ENCODE data around the gene KANSL1.
"Not testable (repeated sequence)": the region's sequence is repeated elsewhere in the genome, so short reads cannot be mapped to it uniquely, and the experiment has no call there.

The KANSL1 gene

DNA sequence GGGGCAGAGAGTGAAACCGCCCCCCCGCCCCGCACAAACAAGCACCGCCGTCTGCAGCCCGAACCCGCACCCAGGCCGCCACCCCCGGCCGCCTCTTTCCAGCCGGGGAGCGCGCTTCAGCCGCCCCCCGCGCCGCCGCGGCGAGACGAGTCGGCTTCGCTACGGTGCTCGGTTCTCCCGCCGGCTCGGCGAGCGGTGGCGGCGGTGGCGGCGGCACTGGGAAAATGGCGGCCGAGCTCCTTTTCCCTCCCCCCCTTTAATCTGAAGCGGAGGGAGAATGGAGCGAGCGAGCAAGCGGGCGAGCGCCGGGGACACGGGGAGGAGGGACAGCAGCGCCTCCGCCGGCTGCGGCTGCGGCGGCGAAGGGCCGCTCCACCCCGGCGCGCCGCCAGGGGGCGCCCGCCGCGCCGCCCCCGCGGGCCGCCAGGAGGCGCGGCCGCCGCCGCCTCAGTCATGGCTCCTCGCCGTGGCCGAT is at the start of gene KANSL1:
KANSL1 (minus strand) TSS at position 279 of the 475 bp plus-strand sequence. CDS start 21,286 bp downstream, outside the sequence.
- DNase-seq (ENCODE audit: low read depth in 2 of 2) = peak; percentile 76 to 86

- DNase-seq (ENCODE audit: low read depth in 2 of 2) = not testable (repeated sequence)
Measured at GRCh38 chr17:46231359-46231758, 38.1 kb upstream of the KANSL1 start.

DNA sequence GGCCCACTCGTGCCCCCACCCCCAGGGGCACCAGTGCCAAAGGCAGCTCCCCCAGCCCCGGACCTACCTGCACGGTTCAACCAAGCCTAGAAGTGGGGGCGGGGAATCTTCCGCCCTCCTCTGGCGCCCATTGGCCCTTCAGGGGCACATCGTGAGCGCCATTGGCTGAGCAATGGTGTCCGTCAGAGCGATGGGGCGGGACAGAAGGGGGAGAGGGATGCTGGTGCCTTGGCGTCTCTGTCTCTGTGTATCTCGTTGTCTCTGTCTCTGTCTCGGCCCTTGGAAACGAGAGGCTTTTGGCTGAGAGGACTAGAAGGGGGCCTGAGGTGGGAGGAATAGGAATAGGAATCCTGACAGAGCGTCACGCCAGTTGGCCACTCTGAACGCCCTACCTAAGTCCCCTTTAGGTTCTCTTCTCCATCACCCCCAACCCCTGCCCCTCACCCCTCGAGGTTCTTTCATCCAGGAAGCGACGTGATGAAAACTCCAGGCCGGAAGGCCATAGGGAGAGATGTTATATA is 32.1 kb upstream of the KANSL1 start:
- peak; percentile 81 to 91 for DNase-seq (ENCODE audit: low read depth in 2 of 2)

- DNase-seq (ENCODE audit: low read depth in 2 of 2) = not testable (repeated sequence)
Measured at GRCh38 chr17:46224864-46225263, 31.6 kb upstream of the KANSL1 start.

DNA sequence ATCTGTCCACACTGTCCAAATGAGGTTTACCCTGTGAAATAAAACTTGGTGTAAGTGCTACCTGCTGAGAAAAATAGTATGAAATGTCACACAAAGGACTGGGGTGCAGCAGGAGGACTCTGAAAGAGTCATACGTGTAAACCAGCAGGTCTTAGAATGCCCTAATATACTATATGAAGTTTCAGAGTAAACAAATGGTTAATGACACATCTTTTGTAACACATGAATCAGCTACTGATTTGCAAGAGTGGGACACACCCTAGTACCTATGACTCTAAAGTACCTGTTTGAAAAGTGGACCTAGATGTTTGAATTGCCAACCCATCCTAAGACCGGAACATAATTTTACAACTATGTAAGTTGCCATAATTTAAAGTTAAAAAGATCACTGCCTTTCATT is 29.8 kb upstream of the KANSL1 start:
- not testable (repeated sequence) for DNase-seq (ENCODE audit: low read depth in 2 of 2)

DNA sequence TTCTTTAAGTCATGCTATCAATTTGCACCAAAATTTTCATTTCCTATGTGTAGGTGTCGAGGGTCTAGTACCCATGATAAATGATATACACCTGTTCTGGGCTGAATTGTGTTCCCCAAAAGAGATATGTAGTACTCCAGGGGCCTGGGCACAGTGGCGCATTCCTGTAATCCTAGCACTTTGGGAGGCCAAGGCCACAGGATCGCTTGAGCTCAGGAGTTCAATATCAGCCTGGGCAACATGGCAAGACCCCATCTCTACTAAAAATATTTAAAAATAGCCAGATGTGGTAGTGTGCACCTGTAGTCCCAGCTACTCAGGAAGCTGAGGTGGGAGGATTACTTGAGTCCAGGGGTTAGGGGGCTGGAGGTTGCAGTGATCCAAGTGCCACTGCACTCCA is 23.5 kb upstream of the KANSL1 start:
- no peak for DNase-seq (ENCODE audit: low read depth in 2 of 2)

DNA sequence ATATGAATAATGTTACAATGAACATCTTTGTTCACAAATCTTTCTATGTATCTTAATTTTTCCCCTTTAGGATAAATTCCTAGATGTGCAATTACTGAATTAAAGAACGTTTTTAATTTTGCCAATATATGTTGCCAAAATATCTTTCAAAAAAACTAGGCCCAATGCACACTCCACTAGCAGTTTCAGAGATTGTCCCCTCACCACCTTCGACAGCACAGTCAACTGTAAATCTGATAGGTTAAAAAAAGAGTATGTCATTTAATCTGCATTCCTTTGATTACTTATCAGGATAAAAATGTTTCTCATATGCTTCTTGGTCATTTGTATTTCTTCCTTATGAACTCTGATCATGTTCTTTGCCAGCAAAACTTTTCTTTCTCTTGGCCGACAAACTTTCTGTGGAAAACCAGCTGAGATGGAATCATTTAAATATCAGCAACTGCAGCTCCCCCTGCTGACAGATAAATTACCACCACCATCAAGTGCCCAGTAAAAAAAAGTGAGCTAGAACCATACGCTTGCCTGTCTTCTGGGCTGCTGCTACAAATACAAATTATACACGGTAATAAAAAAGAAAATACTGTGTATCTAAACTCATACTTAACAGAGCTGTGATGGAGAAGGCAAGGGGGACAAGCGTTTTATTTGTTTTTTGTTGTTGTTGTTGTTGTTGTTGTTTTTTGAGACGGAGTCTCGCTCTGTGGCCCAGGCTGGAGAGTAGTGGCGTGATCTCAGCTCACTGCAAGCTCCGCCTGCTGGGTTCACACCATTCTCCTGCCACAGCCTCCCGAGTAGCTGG is 19.6 kb upstream of the KANSL1 start:
- DNase-seq (ENCODE audit: low read depth in 2 of 2) = no peak

DNA sequence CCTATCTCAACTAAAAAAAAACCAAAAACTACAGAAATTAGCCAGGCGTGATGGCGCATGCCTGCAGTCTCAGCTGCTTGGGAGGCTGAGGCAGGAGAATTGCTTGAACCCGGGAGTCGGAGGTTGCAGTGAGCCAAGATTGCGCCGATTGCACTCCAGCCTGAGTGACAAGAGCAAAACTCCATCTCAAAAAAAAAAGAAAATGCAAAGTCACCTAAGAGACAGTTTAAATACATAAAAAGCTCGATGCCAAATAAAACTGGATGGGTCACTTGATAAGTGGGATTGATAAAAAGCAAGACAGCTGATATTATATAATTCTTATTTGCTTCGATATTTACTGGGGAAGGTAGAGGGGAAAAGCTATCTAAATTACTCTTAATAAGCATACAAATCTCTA is 15.8 kb upstream of the KANSL1 start:
- no peak for DNase-seq (ENCODE audit: low read depth in 2 of 2)

DNA sequence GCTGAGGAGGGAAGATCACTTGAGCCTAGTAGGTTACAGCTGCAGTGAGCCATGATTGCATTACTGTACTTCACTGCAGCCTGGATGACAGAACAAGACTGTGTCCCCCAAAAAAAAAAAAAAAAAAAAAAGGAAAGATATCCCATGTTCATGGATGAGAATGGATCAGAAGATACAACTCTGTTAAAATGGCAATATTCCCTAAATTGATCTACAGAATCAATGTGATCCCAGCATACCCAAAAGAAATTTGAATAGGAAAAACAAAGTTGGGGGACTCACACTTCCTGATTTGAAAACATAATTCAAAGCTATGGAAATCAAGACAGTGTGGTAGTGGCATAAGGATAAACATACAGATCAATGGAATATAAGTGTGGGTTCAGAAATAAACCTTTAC is 12.7 kb upstream of the KANSL1 start:
- no peak for DNase-seq (ENCODE audit: low read depth in 2 of 2)

- no peak for DNase-seq (ENCODE audit: low read depth in 2 of 2)
Measured at GRCh38 chr17:46202424-46202823, 9.2 kb upstream of the KANSL1 start.

- no peak for DNase-seq (ENCODE audit: low read depth in 2 of 2)
Measured at GRCh38 chr17:46201491-46201890, 8.3 kb upstream of the KANSL1 start.

DNA sequence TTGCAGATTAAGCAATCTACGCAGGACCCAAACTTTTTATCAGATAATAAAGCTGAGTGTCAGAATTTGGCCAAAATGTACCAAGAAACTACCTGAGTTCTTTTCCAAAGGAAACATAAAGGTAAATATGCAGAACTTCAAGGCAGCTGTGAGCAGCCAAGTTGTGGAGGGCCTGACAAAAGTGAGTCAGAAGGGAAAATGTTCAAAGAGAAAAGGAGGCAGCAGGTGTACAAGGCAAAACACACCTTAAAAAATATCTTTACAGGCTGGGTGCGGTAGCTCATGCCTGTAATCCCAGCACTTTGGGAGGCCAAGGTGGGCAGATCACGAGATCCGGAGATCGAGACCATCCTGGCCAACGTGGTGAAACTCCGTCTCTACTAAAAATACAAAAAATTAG is 7.0 kb upstream of the KANSL1 start:
- DNase-seq (ENCODE audit: low read depth in 2 of 2) = no peak

GRCh38 chr17:46199379-46199778 is 6.2 kb upstream of the KANSL1 start:
- no peak for DNase-seq (ENCODE audit: low read depth in 2 of 2)

DNA sequence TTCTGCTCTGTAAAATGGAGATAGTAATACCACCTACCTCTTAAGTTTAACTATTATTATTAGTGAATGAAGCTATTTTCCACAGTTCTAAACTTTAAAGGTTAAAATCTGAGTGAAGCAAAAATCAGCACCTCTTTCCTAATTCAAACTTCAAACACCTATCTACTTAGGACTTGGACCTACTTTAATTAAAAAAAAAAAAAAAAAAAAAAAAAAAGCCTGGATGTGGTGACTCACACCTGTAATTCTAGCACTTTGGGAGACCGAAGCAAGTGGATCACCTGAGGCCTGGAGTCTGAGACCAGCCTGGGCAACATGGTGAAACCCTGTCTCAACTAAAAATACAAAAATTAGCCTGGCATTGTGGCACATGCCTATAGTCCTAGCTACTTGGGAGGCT is 5.0 kb upstream of the KANSL1 start:
- no peak for DNase-seq (ENCODE audit: low read depth in 2 of 2)

GRCh38 chr17:46197530-46197929 is 4.3 kb upstream of the KANSL1 start:
- DNase-seq (ENCODE audit: low read depth in 2 of 2) = no peak

DNA sequence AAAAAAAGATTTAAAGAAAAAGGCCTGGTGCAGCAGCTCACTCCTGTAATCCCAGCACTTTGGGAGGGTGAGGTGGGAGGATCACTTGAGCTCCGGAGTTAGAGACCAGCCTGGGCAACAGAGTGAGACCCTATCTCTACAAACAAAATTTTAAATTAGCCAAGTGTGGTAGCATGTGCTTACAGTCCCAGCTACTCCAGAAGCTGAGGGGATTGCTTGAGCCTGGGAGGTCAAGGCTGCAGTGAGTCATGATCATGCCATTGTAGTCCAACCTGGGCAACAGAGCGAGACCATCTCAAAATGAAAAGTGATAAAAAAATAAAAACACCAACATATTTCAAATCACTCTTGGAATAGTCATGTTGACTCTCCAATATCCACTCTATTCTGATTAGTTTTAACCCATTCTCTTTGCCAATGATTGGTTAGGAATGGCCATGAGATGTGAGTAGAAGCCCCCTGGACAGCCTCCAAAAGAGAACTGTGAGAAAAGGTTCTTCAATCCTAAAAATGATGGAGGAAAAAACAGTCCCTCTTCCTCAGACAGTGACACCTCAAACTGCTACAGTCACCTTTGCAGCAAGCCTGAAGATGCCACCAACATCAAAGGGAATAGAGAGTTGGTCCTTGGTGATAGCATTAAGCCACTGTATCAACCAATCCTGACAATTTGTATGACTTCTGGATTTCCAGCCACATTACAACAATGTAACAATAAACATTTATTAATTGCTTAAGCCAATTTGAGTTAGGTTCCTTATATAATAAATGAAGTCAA is 2.9 kb upstream of the KANSL1 start:
- DNase-seq (ENCODE audit: low read depth in 2 of 2) = no peak

GRCh38 chr17:46195217-46195855 is 2.1 kb upstream of the KANSL1 start:
- no peak for DNase-seq (ENCODE audit: low read depth in 2 of 2)

DNA sequence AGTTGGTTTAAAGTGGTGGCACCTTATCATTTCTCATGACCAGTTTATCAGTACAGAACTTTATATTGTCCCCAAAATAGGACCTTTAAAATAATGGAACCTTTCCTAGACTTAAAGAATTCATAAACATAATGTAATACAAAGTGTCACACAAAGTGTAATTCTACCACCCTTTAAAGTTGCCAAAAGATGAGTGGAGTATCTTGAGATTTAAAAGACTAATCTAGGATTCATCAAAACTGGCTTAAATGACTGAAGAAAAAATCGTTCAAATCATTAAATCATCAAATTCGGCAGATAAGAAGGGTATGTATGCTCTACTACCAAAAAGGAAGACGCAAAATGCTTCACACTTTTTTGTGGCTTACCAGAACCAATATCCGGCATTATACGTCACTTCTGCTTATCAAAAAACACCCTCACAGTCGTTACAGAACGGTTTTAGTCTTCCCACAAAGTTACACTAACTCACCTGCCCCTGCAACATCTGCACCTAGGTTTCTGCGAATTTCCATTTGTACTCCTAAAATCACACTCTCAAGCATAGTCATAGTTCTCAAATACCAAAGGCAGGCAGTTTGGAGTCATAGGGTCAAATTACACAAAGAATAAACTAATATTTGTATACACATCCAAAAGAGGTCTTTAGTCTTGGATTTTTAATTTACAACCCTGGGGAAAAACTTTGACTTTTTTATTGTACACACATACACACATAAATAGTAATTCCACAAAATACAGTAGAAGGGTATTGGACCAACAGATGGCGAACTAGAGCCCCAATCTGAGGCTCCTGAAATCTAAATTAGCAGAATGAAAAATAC is 1.4 kb upstream of the KANSL1 start:
- DNase-seq (ENCODE audit: low read depth in 2 of 2) = peak in 1 of 2 donors; percentile 29

DNA sequence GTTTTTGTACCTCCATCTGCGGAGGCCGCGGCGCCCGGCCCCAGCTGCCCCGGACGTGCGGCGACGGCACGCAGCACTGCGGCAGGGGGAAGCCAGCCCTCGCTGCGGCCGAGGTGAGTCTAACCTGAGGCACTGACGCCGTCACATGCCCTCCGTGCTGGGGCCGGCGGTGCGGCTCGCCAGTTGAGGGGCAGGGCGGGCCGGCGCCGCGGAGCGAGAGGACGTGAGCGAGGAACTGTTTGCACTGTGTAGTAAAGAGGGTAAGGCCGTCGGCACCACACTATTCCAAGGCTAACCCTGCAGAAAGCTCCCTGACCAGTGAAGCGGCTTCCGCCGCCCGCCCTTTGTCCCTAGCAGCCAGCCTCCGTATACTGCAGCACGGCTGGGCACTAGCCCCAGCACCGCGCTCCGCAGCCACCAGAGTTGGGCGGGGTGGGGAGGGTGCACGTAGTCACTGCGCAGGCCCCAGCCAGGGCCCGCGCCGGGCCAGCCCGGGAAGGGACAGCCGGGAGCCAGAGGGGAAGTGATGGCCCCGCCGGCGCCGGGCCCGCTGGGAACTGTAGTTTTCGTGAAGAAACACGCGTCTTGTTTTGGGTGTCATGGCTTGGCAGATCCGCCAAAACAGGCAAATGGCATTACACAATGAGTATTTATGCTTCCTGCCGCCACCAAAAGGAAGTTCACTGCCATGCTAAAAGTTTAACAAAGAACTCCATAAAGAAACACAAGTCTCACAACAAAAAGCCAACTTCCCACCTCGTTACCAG is 580 bp upstream of the KANSL1 start:
- DNase-seq (ENCODE audit: low read depth in 2 of 2) = peak; percentile 88 to 97

GRCh38 chr17:46192439-46193150 is 634 bp downstream of the KANSL1 start:
- peak; percentile 36 to 48 for DNase-seq (ENCODE audit: low read depth in 2 of 2)

Measured in stimulated activated CD8-positive, alpha-beta memory T cell treated with anti-CD3 and anti-CD28 coated beads, Interleukin-15, amount 100 ng/mL, for 48 hours (primary cell).